ENCODE data around the gene PLCL2.

PLCL2 gene

DNA sequence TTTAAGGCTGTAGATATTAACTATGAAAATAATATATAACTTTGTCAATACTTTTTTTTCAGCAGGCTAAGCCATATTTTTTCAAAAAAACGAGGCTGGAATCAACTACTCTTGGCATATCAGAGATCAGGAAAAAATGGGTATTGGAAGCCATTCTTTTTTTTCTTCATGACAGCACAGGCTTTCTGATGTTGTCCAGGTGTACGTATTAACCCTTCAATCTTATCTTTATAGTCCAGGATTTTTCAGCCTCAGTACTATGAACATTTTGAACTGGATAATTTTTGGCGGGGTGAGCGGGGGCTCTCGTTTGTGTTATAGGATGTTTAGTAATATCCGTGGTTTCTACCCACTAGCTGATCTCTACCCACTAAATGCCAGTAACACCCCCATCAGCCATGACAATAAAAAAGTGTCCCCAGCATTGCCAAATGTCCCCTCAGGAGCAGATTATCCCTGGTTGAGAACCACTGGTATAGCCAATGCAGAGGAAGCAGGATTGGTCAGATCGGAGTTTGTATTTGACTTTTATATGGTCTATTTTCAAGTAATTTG lies 52.0 kb downstream of the PLCL2 start:
- Histone ChIP-seq H3K9me2 (replicated peaks; ENCODE audit: control insufficient read depth, low read length) (no peaks in the 10 kb centered on the region), H3K36me3 (ENCODE audit: control insufficient read depth, low read length) (peaks cover 11% of the 10 kb centered on the region), H3K4me1 (ENCODE audit: control insufficient read depth, low read length) (no peaks in the 10 kb centered on the region), H3K27ac (ENCODE audit: low read depth, low read length) (no peak overlapping the region), H3K4me2 (ENCODE audit: low read length) (no peak overlapping the region), H3K27me3 (ENCODE audit: control insufficient read depth, low read length) (no peaks in the 10 kb centered on the region), H3K79me2 (ENCODE audit: control insufficient read depth, low read length) (peaks cover 96% of the 10 kb centered on the region), H3K9me3 (ENCODE audit: control insufficient read depth, insufficient read depth, low read length) (no peaks in the 10 kb centered on the region), H3F3A (ENCODE audit: control insufficient read depth, insufficient read depth) (no peaks in the 10 kb centered on the region), H4K20me1 (ENCODE audit: control insufficient read depth, insufficient read depth, low read depth, low read length) (peaks cover 5% of the 10 kb centered on the region; the same call in 1 of the 2 replicates), H3K4me3 (ENCODE audit: low read length) (no peak overlapping the region)
- TF ChIP-seq EZH2phosphoT487 (IDR thresholded peaks at IDR 0.05; ENCODE audit: borderline replicate concordance, low read length), result no peak
- TF ChIP-seq, protein P1, sequence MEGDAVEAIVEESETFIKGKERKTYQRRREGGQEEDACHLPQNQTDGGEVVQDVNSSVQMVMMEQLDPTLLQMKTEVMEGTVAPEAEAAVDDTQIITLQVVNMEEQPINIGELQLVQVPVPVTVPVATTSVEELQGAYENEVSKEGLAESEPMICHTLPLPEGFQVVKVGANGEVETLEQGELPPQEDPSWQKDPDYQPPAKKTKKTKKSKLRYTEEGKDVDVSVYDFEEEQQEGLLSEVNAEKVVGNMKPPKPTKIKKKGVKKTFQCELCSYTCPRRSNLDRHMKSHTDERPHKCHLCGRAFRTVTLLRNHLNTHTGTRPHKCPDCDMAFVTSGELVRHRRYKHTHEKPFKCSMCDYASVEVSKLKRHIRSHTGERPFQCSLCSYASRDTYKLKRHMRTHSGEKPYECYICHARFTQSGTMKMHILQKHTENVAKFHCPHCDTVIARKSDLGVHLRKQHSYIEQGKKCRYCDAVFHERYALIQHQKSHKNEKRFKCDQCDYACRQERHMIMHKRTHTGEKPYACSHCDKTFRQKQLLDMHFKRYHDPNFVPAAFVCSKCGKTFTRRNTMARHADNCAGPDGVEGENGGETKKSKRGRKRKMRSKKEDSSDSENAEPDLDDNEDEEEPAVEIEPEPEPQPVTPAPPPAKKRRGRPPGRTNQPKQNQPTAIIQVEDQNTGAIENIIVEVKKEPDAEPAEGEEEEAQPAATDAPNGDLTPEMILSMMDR (IDR thresholded peaks at IDR 0.05; ENCODE audit: low read depth, low read length, poor library complexity, severe bottlenecking), result no peak

DNA sequence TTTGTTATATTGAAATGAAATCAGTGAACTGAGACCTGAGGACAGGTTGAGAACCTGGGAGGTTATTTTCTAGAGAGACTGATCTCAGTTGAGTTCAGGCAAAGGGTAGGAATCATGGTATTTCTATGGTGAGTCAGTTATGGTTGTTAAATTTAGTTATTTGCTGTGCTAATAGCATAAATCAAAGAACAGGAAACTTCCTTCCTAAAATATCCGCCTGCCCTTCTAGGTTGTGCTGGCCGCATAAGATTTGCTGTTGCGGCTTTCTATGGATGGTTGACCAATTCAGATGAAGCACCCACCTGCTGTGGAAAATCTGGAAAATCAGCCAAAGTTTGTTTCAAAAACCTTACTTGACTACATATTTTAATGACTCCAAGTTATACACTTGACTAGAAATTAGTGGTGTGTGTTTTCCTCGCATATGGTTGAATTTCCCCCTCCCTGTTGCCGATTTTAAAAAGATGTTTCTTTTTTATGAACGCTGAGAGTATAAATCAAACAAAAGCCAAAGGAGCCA lies 52.6 kb downstream of the PLCL2 start:
- Histone ChIP-seq H3K4me1 (ENCODE audit: control insufficient read depth, low read length) (no peaks in the 10 kb centered on the region), H3K36me3 (ENCODE audit: control insufficient read depth, low read length) (peaks cover 7% of the 10 kb centered on the region; the same call in 1 of the 2 replicates), H3F3A (ENCODE audit: control insufficient read depth, insufficient read depth) (no peaks in the 10 kb centered on the region), H4K20me1 (ENCODE audit: control insufficient read depth, insufficient read depth, low read depth, low read length) (peaks cover 5% of the 10 kb centered on the region; the same call in 1 of the 2 replicates), H3K9me2 (replicated peaks; ENCODE audit: control insufficient read depth, low read length) (no peaks in the 10 kb centered on the region), H3K9me3 (ENCODE audit: control insufficient read depth, insufficient read depth, low read length) (no peaks in the 10 kb centered on the region), H3K27ac (ENCODE audit: low read depth, low read length) (no peak overlapping the region), H3K27me3 (ENCODE audit: control insufficient read depth, low read length) (no peaks in the 10 kb centered on the region), H3K4me2 (ENCODE audit: low read length) (no peak overlapping the region), H3K79me2 (ENCODE audit: control insufficient read depth, low read length) (peaks cover 96% of the 10 kb centered on the region), H3K4me3 (ENCODE audit: low read length) (no peak overlapping the region)
- TF ChIP-seq, protein P1 (IDR thresholded peaks at IDR 0.05; ENCODE audit: low read depth, low read length, poor library complexity, severe bottlenecking), result no peak
- no peak for TF ChIP-seq EZH2phosphoT487 (IDR thresholded peaks at IDR 0.05; ENCODE audit: borderline replicate concordance, low read length)

DNA sequence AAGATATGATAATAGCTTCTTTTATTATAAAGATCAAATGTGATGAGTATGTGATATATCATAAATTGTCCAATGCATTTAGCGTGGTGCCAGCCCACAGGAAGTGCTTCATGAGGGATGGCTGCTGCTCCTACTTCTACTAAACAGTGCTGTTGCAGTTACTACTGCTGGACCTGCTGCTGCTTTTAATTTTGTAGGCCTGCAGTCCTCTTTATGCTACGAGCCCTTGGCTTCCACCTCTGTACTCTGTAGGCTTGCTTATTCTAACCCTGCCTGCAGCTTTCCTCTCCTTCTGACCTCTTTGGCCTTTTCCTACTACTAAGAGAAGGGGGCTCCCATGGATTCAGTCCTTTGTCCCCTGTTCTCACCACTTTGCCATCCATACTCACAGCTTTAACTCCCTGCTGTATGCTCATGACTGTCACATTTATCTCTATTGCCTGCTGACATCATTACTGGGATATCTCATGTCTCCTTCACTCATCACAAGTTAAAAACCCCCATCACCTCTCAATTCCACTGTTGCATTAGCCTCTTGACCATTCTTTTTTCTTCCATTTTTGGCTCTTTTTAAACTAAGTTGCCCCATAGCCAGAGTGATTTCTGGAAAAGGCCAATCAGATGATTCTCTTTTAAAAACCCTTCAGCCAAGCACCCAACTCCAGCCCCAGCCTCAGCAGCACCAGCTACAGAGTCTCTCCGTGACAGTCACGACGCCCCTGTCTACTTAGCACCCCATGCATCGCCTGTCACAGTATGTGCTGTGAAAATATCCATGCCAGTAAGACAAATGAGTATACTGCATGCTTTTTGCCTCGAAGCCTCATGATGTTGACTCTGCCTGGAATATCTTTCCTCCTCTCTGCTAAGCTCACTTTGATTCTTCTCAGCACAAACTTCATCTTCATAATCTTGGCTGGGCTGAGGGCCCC lies 56.3 kb downstream of the PLCL2 start:
- Histone ChIP-seq H3K27ac (ENCODE audit: low read depth, low read length) (no peak overlapping the region), H3K9me2 (replicated peaks; ENCODE audit: control insufficient read depth, low read length) (no peaks in the 10 kb centered on the region), H3K79me2 (ENCODE audit: control insufficient read depth, low read length) (peaks cover 91% of the 10 kb centered on the region), H3K4me1 (ENCODE audit: control insufficient read depth, low read length) (no peaks in the 10 kb centered on the region), H4K20me1 (ENCODE audit: control insufficient read depth, insufficient read depth, low read depth, low read length) (peaks cover 5% of the 10 kb centered on the region; the same call in 1 of the 2 replicates), H3K27me3 (ENCODE audit: control insufficient read depth, low read length) (no peaks in the 10 kb centered on the region), H3K4me3 (ENCODE audit: low read length) (no peak overlapping the region), H3K36me3 (ENCODE audit: control insufficient read depth, low read length) (0 out of 2 replicates have a peak, but pooled peaks cover 3% of the 10 kb centered on the region), H3F3A (ENCODE audit: control insufficient read depth, insufficient read depth) (no peaks in the 10 kb centered on the region), H3K9me3 (ENCODE audit: control insufficient read depth, insufficient read depth, low read length) (no peaks in the 10 kb centered on the region), H3K4me2 (ENCODE audit: low read length) (no peak overlapping the region)
- TF ChIP-seq, protein P1 (IDR thresholded peaks at IDR 0.05; ENCODE audit: low read depth, low read length, poor library complexity, severe bottlenecking), result no peak
- no peak for TF ChIP-seq EZH2phosphoT487 (IDR thresholded peaks at IDR 0.05; ENCODE audit: borderline replicate concordance, low read length)
